ENCODE data around the gene ARHGEF37.

ARHGEF37 gene

GRCh38 chr5:149680810-149681221 lies 99.5 kb downstream of the ARHGEF37 start:
- no peak for DNase-seq

- no peak for DNase-seq
Observed at GRCh38 chr5:149681252-149681651, 100.0 kb downstream of the ARHGEF37 start.

GRCh38 chr5:149681922-149682321 lies 100.6 kb downstream of the ARHGEF37 start:
- no peak for DNase-seq

- no peak for DNase-seq
Observed at GRCh38 chr5:149682532-149683075, 101.3 kb downstream of the ARHGEF37 start.

- no peak for DNase-seq
Observed at GRCh38 chr5:149683964-149684363, 102.7 kb downstream of the ARHGEF37 start.

GRCh38 chr5:149684371-149684770 lies 103.1 kb downstream of the ARHGEF37 start:
- no peak for DNase-seq
